GM21381 (cell line): ENCODE measurements around the gene CFAP77.

ENCODE experiments used
- ATAC-seq: cut with Tn5 transposase; IDR thresholded peaks from one replicate; pipeline ENCODE4 v1.9.1; 2021; ENCODE audit warnings: mild to moderate bottlenecking, moderate library complexity; ENCODE audit not compliant: unreplicated experiment

CFAP77 gene

DNA sequence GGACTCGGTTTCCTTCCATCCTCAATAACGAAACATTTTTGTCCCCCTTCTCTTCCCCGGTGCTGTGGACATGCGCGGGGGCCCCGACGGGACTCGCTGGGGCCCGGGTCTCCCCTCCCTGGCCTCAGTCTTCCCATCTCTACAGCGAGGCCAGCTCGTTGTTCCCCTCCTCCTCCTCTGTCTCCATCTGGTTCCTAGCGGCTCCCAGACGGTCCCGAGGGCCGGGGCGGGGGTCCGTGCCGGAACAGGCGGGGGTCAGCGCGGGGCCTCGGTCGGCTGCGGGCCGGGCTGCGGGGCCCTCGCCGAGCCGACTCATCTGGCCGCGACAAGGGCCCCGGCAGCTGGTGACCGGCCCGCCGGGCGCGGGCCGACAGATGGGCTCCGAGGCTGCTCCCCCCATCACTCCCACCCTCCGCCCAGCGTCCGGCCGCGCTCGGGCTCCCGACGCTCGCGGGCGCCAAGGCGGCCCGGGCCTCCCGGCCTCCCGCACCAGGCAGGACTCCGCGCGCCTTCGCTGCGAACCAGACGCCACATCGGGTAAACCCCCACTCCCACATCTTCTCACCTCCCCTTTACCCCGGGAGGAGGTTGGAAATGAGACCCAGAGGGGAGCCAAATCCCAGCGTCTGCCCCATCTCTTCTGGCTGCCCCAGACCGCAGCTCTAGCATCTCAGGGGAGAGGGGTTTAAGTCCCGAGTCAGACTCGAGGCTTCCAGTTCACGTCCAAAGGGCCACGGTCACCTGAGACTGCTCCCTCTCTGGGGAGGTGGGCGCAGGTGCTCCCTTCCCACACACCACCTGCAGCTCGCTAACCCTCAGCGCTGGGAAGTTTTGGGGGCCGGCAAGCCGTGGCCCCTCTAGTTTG lies 180.5 kb downstream of the CFAP77 start:
- no peak for ATAC-seq

DNA sequence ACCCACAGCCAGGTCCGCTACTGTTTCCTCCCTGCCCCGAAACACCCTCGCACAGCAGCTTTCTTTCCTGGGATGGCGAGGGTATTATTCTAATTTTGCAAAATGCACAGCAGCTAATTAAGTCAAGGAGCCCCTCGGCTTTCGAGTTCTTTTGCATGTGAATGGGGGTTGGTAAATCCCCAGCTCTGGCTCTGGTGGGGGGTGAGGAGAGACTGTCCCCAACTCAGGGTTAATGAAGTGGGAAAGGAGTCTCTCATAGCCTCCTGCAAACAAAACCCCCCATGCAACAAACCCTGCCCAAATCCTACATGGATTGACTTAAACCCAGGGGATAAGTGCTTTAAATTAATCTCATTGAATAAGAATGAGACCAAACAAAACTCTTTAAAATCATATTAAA lies 181.2 kb downstream of the CFAP77 start:
- ATAC-seq: no peak

DNA sequence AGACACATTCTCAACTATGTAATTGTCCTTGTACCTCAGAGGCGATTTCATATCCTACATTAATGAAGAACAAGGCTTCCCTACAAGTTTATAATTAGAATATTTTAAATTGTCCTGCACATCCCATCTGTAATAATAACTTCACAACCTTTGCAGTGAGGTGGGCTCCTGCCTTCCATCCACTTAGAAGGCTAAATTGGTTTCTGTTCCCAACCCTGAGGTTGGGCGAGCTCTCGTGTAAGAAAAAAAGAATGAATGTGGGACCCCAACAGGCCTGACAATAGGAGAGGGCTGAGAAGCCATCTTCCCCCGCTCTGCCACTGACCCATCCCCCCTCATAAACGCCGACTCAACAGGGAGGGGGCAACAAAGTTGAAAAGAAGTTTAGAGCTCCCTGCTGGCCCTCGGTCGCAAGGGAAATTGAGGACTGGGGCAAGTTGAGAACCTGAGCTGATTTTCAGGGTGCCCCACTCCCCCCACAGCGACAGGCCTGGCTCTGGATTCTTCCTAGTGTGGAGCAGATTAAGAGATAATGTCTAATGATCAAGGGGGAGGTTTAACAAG lies 181.8 kb downstream of the CFAP77 start:
- no peak for ATAC-seq

GRCh38 chr9:132592451-132592850 lies 182.4 kb downstream of the CFAP77 start:
- ATAC-seq: no peak

DNA sequence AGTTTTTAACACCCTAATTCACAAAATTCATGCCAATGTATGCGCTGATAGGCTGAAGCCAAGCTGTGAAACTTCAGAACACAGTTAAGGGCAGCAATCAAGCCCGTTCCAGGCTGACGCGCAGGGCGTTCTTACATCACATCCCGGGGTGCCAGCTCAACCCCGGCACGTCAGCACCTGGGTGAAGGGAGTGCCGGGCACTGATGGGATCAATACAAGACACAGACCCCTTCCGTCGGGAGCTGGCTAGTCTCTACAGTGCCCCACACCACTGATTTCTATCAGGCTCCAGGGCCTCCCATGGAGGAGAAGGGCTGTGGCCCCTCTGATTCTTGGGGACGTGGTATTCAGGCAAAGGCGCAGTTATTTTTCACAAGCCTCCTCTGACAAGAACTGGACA lies 184.4 kb downstream of the CFAP77 start:
- ATAC-seq: no peak

GRCh38 chr9:132595319-132595718 lies 185.3 kb downstream of the CFAP77 start:
- no peak for ATAC-seq

DNA sequence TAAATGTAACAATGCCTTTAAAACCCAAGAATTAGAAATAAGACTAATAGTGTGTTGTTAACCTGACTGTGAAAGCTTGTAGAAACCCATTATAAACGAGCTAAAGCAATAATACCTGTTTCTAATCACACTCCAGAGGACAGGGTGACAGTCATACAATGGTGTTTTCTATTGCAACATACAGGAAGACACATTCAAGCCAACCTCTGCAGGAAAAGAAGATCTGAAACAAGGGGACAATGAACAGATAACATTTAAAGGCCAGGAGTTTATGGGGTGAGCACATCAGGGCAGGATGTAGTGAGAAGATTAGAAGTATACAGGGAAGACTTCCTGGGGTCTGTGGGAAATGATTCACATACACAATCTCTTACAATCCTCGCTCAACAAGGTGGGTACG lies 186.2 kb downstream of the CFAP77 start:
- ATAC-seq: no peak

DNA sequence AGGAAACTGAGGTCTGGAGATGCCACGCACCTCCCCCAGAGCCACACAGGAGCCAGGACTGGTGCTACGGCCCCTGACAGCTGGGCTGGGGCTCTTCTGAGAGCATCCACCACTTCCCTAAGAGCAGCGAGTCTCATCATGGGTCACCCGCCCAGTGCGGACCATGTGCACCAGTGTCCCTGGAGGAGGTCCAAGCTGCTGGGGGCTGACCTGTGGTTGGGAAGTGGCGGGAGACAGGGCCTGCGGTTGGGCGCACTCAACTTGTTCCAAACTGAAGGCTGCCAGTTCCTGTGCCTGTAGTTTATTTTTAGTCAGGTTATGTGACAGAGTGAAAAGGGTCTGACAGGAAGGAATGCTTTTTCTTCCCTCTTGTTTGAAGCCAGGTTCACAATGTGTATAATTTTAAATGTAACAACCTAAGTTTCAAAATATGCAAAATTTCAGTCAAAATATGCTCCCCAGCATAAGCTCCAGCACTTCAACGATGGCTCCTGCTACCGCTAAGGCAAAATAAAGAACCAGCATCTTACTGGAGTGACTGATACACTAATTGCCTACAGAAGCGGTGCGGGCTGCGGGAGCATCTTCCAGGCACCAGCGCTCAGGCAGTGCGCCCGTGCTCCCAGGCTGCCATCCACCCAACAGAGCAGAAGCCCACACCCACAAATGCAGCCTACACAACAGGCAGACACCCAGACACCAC lies 187.2 kb downstream of the CFAP77 start:
- ATAC-seq: no peak

GRCh38 chr9:132600326-132600984 lies 190.4 kb downstream of the CFAP77 start:
- no peak for ATAC-seq

DNA sequence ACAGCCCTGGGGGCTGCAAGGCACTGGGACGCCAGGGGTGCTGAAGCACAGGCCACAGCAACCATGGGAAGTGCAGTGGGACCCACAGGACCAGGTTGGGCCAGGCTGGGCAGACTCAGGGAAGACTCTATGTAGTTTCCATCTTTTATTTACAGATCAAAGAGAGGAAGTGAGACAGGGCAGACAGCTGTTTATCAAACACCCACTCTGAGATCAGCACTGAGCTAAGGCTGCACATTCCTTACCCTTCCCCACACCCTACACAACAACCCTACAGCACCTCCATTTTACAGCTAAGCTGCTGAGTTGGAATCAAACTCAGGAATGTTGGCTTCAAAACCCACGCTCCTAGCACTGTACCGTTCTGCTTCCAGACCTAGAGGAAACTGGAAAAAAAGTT lies 192.2 kb downstream of the CFAP77 start:
- ATAC-seq: no peak

DNA sequence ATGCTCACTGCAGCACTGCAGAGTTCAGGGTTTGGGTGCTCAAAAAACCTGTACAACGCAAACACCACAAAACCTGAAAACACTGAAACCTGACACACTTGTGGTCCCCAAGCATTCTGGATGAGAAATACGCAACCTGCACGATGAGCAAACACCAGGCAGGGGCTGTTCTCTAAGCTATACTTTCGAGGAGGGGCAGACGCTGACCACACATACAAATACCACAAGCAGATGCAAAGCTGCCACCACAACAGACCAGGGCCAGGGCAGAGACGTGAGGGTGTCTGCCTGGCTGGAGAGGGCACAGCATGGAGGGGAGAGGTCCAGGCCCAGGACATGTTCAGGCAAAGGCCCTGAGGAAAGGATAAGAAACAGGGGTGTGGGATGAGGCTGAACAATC lies 195.4 kb downstream of the CFAP77 start:
- ATAC-seq: no peak

GRCh38 chr9:132606066-132606465 lies 196.1 kb downstream of the CFAP77 start:
- no peak for ATAC-seq

GRCh38 chr9:132609184-132609583 lies 199.2 kb downstream of the CFAP77 start:
- ATAC-seq: no peak

- no peak for ATAC-seq
Observed at GRCh38 chr9:132609829-132610228, 199.8 kb downstream of the CFAP77 start.

GRCh38 chr9:132610661-132611060 lies 200.7 kb downstream of the CFAP77 start:
- ATAC-seq: no peak

GRCh38 chr9:132614324-132614723 lies 204.3 kb downstream of the CFAP77 start:
- no peak for ATAC-seq

GRCh38 chr9:132615774-132616173 lies 205.8 kb downstream of the CFAP77 start:
- ATAC-seq: no peak

- no peak for ATAC-seq
Observed at GRCh38 chr9:132616725-132617124, 206.7 kb downstream of the CFAP77 start.

- no peak for ATAC-seq
Observed at GRCh38 chr9:132622159-132622558, 212.1 kb downstream of the CFAP77 start.
